ENCODE measurements around the gene VEPH1.

VEPH1 gene

DNA sequence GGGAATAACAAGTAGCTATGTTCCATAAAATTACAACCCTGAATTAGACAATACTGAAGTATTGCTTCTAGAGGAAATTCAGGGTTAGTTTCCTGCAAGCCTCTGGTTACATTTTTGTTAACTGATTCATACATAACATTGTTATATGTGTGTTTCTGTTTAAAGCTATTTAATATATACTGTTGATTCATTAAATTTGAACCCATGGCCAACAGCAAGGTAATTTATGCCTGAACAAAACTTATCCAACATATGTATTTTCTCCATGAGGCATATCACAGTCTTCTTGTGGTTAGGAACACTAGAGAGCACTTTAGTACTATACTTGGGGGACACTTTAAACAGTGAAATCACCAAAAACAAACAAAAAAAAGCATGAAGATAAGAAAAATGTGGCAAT is 114.2 kb downstream of the VEPH1 start:
- no peak for DNase-seq (ENCODE audit: low read depth in 3 of 3)

DNA sequence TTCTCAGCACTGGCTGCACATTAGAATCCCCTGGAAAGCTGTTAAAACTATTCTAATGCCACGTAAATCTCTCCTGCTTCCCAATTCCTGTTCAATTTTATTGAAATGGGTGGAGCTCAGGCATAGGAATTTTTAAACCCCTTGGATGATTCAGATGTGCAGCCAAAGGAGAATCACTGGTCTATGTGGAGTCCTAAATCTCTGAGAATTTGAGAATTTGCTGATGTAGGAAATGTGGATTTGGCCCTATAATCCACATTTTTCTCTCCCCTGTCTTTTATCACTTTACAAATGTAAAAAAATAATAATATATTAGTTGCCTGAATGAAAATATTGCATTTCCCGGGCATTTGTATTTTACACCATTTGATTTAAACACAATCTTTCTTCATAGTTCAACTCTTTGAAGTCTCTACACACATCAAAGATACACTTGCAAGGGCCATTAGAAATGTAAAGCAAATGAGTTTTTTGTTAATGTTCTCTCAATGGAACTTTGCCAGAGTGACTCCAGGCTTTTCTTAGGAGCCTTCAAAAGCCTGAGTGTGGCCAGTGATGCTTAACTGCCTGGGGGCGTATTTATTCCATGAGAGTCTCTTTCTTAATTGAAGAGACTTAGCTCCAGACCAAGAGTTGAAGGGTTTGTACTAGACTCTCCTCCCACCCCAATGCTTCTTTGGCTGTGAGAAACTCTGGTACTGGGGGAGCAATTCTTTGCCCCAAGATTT is 115.3 kb downstream of the VEPH1 start:
- no peak for DNase-seq (ENCODE audit: low read depth in 3 of 3)

DNA sequence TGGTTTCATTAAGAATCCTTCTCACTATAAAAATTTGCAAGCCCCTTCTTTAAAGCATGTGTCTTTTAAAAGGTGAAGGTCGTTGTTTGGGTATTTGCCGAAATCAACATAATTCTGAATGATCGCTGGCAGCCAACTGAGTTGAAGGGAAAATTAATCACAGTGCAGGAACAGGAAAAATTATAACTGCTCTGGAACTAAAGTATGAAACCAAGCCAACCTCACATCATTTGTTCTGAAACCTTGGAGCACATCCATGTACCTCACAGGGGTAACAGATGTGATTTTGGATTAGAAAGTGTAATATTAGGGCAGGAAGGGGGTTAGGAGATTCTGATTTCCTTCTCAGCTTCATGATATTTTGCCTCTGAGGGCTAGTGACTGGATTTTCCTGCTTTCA is 118.7 kb downstream of the VEPH1 start:
- DNase-seq (ENCODE audit: low read depth in 3 of 3), result no peak

DNA sequence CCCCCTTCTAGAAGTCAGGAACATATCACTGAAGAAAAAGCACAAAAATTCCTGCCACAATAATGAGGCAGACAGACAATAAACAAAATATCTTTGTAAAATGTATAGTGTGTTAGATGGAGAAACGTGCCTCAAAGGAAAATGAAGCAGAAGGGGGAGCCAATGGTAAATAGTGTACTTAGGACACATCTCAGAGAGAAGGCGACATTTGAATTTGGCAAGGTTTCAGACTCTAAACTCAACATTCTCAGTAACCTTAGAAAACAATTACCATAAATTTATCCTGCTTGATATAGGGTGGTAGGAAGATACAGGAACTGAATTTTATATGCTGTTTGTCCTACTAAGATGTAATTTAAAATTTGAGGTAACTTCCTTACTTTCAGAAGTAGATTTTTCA is 119.2 kb downstream of the VEPH1 start:
- no peak for DNase-seq (ENCODE audit: low read depth in 3 of 3)

DNA sequence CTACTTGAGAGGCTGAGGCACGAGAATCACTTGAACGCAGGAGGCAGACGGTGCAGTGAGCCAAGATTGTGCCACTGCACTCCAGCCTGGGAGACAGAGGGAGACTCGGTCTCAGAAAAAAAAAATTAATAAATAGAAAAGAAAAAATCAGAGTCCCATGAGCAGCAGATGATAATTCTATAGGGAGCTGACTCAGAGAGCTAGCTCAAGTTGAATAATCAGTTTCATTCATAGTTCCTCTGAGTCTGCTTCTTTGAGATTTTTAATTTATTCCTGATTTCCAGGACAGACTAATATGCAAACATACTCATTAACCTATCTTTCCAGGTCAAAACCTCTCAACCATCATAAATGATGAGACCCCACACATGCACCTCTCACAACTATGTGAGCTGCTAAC is 121.6 kb downstream of the VEPH1 start:
- no peak for DNase-seq (ENCODE audit: low read depth in 3 of 3)

DNA sequence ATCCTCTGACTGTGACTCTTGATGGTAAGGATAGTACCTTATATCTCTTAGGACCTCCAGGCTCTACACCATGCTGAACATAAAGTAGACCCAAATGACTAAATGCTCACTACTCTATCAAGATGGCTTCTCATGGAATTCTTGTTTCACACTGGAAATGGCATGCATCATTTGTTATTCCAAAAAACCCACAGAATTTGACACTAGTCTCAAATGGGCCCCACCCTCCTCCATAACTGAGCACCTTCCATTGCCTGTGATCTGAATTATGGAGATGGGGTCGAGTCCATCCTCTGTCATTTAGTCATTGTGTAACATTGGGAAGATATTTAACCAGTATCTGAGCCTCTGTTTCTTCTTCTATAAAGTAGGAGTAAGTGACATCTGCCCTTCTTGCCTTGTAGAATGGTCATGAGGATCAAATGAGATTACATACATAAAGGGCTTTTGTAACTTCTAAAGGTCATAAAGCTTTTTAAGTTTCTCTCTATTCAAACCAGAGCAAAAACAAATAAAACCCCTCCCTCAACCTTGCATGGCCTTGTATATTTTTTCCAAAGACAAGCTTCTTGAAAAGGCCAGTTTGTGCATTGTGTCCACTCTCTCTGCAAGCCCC is 123.6 kb downstream of the VEPH1 start:
- DNase-seq (ENCODE audit: low read depth in 3 of 3), result no peak

DNA sequence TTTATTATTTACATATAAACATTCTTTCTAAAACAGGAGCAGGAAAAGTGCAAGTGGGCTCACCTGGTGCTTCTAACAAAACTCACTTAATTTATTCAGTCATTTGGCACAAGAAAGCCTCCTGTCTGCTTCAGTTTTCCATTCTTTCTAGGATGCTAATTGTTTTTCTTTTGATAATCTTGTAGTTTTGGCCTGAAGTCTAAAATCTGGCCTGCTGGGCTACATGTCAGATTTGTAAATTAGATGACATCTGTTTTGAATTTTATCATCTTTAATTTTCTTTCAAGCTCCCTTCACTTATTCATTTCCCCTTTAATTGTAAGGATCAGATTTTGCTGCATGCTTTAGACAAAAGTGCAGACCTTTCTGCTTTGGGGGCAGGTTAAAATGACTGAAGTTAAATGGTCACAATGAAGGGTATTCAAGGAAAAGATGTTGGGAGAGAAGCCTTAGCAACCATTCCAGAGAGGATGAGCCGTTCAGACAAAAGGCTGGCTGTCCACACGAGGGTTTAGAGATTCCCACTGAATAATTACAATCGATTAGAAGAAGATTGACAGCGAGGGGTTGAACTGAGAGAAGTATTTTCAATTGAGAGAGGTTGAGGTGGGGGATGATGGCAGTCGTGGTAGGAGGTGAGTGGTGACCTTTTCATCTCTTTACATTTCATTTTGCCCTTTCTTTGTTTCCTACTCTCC is 126.5 kb downstream of the VEPH1 start:
- DNase-seq (ENCODE audit: low read depth in 3 of 3), result no peak

DNA sequence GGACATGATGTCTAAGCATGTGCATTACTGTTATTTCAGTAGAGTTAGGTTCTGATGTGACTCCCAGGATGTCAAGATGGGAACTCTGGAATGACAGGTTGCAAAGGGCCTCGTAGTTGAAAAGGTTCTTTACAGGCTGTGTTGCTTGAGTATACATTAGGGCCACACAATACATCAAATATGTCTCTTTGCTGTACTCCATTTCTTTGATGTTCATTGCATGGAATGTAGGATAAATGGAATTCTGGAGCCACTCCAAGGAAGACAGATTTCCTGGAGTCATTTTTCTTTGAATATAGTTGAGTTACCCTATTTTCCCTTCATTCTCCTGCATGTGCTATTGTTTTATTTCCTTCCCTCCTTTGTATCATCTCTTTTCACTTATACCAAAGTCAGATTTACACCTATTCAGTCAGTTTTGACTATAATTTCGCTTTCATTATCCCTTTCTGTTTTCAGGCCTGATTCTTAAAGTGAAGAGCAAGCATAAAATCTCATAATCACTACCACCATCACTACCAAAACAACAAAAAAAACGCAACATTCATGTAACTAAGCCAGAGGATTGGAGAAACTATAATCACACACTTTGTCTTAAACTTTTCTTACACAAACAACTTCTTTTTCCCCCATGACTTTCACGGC is 127.8 kb downstream of the VEPH1 start:
- DNase-seq (ENCODE audit: low read depth in 3 of 3), result no peak

DNA sequence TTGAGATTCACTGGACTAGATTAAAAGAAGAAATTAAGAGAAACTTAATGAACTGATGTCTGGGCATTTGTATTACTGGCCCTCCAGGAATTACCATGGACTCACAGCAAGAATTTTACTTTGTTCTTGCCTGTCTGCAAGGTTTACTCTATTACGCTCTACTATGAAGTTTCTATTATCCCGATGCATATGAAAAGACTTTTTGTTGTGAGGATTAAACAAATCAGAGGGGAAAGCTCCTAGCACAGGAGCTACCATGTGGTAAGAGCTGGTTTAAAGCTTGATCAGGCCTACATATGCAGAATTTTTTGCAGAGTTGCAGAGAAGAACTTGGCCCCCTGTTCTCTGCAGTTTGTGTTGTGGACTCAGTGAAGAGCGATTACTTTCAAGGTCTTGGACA is 128.3 kb downstream of the VEPH1 start:
- DNase-seq (ENCODE audit: low read depth in 3 of 3), result no peak

DNA sequence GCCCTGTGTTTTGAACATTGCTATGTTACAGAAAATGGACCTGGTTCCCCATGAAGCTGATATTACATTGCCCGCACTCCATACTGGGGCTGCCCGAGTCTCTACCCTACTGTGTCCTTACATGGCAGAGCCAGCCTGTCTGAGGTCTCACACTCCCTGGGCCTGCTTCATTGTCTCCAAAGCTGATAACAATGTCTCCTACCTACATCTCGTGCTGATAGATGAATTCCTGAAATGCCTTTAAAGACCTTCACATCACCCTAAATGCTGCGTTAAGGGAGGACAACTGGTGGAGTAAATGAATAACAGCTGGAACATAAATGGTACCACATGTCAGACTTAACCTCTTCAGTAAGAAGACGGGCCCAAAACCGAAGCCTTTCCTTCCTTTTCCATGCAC is 129.4 kb downstream of the VEPH1 start:
- no peak for DNase-seq (ENCODE audit: low read depth in 3 of 3)

DNA sequence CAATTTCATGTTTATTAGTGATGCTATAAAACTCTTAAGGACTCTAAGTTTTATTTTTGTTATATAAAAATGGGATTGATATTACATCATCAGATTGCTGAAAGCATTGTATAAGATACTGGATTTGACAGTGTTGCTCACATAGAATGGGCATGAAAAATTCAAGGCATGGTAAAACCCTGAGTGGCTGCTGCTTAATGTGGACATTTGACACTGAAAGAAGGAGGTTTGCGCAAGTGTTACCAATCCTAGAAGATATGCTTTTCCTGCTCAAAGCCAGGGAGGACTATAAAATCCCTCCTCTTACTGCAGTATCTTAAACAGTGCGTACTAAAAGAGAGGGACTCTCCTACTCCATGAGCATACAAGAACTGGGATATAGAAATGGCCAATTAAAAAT is 132.3 kb downstream of the VEPH1 start:
- DNase-seq (ENCODE audit: low read depth in 3 of 3), result no peak

DNA sequence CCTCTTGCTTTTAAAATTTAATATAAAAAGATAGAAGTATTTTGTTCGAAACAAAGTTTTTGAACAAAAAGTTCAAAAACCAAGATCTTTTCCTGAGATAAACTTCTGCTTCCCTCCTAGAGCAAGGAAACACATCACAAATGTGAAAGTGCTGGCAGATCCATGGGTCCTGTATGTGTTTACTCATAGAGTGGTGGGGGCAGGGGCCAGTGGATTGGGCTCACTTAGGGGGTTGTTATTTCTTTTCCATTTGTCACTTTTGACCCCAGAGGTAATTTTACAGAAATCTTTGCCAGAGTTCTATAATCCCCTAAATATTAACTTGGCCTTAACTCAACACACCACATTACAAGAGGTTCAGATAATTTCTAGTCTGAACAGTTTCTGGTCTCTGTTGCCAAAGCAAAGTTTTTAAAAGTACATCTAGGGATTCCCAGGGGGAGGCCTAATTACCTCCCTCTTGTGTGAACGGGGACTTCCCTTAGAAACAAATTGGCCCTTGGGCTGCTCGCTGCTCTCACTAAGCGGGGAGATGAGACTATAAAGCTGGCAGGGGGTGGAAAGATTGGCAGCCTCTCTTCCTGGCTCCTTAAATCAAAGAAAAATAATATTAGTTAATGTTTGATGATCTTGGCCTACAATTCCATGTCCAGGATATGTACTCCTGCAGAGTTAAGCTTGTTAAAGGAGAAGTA is 133.3 kb downstream of the VEPH1 start:
- no peak for DNase-seq (ENCODE audit: low read depth in 3 of 3)

DNA sequence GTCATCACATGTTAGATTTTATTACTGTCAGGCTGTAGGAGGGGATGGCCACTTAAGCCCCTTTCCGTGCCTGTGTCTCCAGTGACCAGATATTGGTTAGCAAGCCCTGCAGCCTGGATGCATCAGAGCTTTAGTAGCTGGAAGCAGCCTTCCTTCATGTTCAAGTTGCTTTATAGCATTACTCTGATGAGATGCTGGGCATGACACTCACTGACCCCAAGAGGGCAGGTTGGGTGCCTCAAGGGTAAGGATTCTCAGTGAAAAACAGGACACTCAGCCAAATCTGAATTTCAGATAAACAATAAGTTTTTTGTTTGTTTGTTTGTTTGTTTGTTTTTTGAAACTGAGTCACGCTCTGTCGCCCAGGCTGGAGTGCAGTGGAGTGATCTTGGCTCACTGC is 135.0 kb downstream of the VEPH1 start:
- DNase-seq (ENCODE audit: low read depth in 3 of 3), result no peak

DNA sequence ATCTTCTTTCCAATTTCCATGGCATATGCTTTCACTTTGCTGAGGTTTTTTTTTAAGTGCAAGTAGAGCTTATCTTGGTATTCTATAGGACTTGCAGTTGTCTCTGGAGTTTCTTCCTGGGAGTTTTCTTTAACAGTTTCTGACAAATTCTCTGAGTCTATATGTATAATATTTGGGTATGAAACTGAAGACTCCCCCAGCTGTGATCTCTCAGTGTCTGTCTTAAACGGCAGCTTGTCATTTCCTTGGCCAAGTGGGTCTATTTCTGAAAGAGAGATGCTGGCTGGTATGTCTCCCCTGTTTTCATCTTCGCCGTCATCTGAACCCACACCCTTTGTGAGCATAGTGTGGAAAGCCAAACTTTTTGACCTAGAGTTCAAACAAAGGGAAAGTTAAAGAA is 139.8 kb downstream of the VEPH1 start:
- DNase-seq (ENCODE audit: low read depth in 3 of 3), result no peak

DNA sequence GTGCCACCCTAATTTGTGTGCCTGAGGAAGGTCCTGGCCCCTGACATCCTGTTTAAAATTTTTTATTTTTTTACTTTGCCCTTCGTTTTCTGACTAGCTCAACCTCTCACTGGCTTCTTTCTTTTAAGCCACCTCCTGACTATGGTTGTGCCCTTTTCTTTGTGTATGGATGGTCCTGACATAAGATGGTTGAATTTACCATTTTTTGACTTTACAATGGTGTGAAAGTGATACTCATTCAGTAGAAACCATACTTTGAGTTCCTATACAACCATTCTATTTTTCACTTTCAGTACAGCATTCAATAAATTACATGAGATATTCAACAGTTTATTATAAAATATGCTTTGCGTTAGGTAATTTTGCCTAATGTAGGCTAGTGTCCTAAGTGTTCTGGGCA is 140.9 kb downstream of the VEPH1 start:
- no peak for DNase-seq (ENCODE audit: low read depth in 3 of 3)

DNA sequence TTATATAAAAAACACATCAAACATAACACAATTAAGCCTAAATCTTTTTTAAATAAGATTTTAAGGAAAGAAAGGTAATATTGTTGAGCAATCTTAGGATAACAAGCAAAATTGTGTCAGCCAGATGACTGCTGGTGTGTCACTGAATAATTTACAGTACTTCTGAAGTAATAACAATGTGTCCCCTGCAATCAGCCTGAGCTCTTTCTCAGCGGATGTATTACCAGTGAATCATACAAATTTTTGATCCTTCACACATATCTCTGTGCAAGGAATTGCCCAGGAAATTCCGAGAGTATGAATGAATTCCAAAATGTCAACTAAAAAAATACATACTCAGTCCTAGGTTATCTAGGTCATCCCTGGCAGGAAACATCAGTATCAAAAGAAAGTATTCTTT is 143.2 kb downstream of the VEPH1 start:
- no peak for DNase-seq (ENCODE audit: low read depth in 3 of 3)

DNA sequence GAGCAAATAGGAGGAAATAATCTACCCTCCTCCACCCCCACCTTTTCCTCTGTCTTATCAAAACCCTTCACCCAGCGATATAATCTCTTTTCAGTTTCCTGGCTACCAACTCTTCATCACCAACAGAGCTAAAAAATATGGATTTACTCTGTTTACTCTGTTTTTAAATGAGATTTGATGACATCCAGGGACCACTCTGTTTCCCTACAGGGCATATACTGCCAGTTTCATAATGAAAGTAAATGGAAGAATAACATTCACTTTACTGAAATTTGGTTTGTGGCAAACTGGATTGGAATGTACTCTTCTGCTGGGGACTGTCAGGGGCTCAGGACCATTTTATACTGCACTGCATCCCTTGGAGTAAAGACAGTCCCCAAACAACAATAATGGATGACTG is 146.7 kb downstream of the VEPH1 start:
- DNase-seq (ENCODE audit: low read depth in 3 of 3), result no peak

DNA sequence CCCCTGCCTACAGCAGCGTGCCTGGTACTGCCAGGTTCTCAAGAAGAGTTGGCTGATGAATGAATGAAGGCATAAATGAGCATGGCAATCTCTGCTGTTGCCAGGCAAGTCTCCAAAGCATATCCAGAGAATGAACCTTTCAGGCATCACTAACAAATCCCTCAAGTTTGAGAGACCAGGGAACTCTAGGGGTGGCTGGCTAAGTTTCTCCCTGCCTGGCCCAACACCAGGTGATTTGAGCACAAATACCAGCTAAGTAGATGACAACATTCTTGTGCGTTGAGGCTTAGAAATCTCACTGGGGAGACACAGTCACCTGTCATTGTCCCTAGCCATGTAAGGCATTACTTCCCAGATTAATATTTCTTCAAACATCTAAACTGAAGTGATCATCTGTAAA is 147.9 kb downstream of the VEPH1 start:
- DNase-seq (ENCODE audit: low read depth in 3 of 3), result no peak

DNA sequence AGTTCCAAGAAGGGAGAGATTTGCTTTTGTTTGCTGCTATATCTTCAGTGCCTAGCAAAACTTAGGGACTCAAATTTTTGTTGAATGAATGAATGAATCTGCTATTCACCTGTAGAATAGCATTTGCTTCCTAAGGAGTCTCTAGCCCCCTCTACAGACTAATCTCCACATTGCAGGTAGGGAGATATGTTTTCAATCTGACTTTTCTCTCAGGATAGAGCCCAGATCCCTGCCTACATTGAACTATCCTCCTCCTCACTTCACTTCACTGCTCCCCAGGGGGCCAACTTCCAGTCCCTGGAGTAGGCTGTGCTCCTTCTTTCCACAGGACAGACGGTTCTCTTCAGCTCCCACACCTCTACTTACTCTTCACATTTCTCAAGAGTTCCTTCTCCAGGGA is 148.5 kb downstream of the VEPH1 start:
- DNase-seq (ENCODE audit: low read depth in 3 of 3), result no peak

DNA sequence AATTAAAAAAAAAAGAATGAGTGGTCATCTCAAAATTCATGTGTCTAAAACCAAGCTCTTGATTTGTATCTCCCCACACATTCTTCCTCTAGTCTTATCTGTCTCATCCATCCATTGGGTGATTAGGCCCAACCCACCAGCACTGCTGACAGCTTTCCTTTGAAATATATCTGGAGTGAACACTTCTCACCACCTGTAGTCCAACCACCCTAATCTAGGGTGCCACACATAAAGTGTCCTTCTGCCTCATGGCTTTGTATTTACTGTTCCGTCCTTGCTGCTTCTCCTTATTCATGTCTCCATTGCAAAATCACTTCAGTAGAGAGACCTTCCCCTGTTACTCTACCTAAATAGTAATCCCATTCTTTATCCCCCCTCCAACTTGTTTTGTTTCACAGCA is 149.0 kb downstream of the VEPH1 start:
- no peak for DNase-seq (ENCODE audit: low read depth in 3 of 3)

DNA sequence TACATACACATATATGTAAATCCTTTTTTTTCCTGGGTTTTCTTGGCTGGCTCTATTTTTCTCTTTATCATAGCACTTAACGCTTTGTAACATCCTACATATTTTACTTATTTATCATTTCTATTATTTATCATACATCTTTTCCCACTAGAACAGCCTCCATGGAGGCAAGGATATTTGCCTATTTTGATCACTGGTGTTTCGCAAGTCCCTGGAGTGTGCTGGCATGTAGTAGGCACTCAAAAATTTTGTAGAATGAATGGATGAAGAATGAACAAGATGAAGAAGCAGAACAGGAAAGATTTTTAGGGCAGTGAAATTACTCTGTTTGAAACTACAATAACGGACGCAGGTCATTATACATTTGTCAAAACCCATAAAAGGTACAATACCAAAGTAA is 149.6 kb downstream of the VEPH1 start:
- no peak for DNase-seq (ENCODE audit: low read depth in 3 of 3)

DNA sequence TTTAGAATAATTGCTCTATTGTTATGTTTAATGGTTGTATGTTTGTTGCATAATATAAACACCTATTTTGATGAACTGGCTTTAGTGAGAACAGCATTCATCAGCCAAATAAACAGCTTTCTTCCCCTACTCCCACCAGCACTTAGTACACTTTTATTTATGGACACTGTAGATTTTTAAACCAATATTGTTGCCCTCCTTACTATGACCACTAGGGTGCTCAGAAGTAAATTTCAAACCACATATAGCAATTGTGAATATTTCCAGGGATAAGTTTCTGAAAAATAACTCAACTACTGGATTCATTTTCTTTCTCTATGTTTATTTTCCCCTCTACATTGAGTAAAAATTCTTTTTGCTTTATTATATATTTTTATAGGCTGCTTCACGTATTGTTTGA is 151.2 kb downstream of the VEPH1 start:
- DNase-seq (ENCODE audit: low read depth in 3 of 3), result no peak
